BE2C (cell line): ENCODE results near the gene TTF2. TPM values are rescaled to one million over a fixed set of nuclear protein-coding genes. Genes with fewer than 3 reads are reported as not detected.

ENCODE experiments used
- DNase-seq: peaks from one replicate; pipeline ENCODE4 v3.0.0-alpha.2; 2020
- H3K27me3 ChIP-seq: fragments of 250-450 bp; sonication (Bioruptor Pico); 2 replicates; pipeline ENCODE4 v1.5.1; 2020; ENCODE audit warnings: mild to moderate bottlenecking
- H3K36me3 ChIP-seq: fragments of 250-450 bp; sonication (Bioruptor Pico); 2 replicates; pipeline ENCODE4 v1.5.1; 2020; ENCODE audit warnings: mild to moderate bottlenecking
- H3K4me1 ChIP-seq: fragments of 250-450 bp; sonication (Bioruptor Pico); 2 replicates; pipeline ENCODE4 v1.5.1; 2020
- H3K4me3 ChIP-seq: 2 replicates; pipeline ENCODE4 v1.5.1; 2011; ENCODE audit warnings: low read depth, low read length
- H3K9me3 ChIP-seq: fragments of 250-450 bp; sonication (Bioruptor Pico); 2 replicates; pipeline ENCODE4 v1.5.1; 2020
- polyA plus RNA-seq: library from polyadenylated mRNA; unstranded; fragments of >200 nt; gene quantifications from one replicate; pipeline ENCODE4 v1.2.1, GENCODE V29; 2012; ENCODE audit warnings: low read depth, missing spikeins; ENCODE audit not compliant: insufficient read length, insufficient read depth
- TF ChIP-seq, protein P1 (sequence below): IDR thresholded peaks from 2 replicates; pipeline ENCODE4 v1.5.1; 2012; ENCODE audit warnings: mild to moderate bottlenecking, low read depth, low read length

The TTF2 gene
- polyA plus RNA-seq, result 0.91 TPM

DNA sequence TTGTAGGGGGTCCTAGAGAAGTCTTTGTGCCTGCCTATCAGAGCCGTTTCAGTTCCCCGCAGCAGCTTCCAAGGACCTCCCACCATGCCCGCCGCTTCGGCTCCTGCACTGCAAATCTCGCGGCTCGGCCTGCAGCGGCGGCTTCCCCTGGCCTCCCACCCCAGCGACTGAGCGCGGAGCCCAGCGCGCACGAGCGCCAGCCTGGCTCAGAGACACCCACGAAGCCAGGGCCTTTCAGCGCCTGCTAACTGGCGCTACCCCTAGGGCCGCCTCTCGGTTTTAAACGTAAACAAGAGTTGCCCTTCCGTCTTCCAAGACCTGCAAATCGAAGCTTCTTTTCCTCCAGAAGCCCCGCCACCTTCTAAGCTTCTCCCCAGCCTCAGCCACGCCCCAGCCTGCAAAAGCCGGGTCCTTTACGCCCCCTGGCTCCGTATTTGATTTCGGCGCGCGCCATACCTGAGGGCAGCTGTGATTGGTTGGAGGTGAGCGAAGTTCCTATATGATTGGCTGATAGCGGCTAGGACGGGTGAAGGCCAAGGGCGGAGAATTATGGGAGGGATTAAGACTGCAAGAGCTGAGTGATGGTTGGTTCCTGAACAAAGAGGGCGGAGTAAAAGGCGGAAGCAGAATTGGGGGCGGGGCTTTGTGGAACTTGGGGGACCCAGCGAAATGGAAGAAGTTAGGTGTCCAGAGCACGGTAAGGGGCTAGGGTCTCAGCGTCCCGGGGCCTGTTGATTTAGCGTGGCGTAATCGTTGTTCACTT is at the start of gene TTF2:
Gene TTF2 (plus strand): TSS at position 649 of the 763 bp plus-strand sequence. CDS start 21 bp downstream, at position 670.
- Histone ChIP-seq H3K4me3 (peak within 1 kb of the TSS; percentile 89), H3K4me1 (no peaks in the 10 kb centered on the region), H3K9me3 (no peaks in the 10 kb centered on the region), H3K27me3 (no peaks in the 10 kb centered on the region), H3K36me3 (no peaks in the 10 kb centered on the region)
- TF ChIP-seq, protein P1, sequence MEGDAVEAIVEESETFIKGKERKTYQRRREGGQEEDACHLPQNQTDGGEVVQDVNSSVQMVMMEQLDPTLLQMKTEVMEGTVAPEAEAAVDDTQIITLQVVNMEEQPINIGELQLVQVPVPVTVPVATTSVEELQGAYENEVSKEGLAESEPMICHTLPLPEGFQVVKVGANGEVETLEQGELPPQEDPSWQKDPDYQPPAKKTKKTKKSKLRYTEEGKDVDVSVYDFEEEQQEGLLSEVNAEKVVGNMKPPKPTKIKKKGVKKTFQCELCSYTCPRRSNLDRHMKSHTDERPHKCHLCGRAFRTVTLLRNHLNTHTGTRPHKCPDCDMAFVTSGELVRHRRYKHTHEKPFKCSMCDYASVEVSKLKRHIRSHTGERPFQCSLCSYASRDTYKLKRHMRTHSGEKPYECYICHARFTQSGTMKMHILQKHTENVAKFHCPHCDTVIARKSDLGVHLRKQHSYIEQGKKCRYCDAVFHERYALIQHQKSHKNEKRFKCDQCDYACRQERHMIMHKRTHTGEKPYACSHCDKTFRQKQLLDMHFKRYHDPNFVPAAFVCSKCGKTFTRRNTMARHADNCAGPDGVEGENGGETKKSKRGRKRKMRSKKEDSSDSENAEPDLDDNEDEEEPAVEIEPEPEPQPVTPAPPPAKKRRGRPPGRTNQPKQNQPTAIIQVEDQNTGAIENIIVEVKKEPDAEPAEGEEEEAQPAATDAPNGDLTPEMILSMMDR, result peak; percentile 41
- DNase-seq, result peak; percentile 95

DNA sequence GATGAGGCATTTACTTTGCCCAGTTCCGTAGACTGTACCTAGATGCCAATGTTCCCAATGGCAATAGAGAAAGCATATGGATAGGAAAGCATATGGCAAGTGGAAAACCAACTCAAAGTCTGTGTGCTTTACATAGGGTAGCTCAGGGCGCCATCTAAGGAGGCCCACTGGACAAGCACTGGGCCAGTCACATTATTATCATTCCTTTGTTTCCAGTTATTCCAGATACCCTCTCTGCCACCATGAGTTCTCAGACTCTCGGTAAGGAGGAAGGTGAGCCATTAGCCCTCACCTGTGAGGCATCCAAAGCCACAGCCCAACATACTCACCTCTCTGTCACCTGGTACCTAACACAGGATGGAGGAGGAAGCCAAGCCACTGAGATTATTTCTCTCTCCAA is 48.8 kb upstream of the TTF2 start:
- Histone ChIP-seq H3K4me1 (no peaks in the 10 kb centered on the region), H3K27me3 (no peaks in the 10 kb centered on the region), H3K9me3 (no peaks in the 10 kb centered on the region), H3K36me3 (no peaks in the 10 kb centered on the region), H3K4me3 (no peak overlapping the region)
- TF ChIP-seq, protein P1, result no peak
- DNase-seq, result no peak

DNA sequence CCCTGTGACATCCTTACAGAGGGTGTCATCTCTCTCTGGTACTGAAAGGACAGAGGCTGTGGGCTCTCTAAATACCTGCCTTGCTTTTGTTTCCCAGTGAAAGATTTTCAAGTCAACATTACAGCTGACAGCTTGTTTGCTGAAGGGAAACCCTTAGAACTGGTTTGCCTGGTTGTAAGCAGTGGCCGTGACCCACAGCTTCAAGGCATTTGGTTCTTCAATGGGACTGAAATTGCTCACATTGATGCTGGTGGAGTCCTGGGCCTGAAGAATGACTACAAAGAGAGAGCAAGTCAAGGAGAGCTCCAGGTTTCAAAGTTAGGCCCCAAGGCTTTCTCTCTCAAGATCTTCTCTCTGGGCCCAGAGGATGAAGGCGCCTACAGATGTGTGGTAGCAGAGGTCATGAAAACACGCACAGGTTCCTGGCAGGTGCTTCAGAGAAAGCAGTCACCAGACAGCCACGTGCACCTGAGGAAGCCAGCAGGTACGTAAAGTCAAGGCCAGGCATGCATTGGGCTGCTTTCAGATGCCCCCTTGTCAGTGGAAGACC is 46.7 kb upstream of the TTF2 start:
- TF ChIP-seq, protein P1, result no peak
- no peaks in the 10 kb centered on the region for H3K4me1 ChIP-seq
- DNase-seq, result no peak
- no peaks in the 10 kb centered on the region for H3K27me3 ChIP-seq
- no peaks in the 10 kb centered on the region for H3K9me3 ChIP-seq
- no peak overlapping the region for H3K4me3 ChIP-seq
- no peaks in the 10 kb centered on the region for H3K36me3 ChIP-seq

DNA sequence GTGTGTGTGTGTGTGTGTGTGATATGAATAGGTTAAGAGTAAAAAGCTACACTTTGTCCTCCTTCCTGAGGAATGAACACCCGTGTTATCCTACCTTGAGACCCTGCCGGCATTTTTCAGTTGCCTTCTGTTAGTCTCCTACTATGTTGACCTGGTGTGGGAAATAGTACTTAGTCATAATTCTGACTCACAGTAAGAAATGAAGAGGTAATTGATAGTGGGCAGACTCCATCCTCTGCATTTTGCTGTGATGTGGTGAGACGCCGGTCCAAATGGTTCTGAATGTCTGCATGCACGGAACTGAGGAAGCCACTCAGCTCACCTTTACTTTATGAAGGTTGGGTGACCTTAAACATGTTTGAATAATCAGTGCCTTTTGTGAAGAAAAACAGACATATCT is 45.9 kb upstream of the TTF2 start:
- TF ChIP-seq, protein P1, result no peak
- Histone ChIP-seq H3K36me3 (no peaks in the 10 kb centered on the region), H3K9me3 (no peaks in the 10 kb centered on the region), H3K4me1 (no peaks in the 10 kb centered on the region), H3K4me3 (no peak overlapping the region), H3K27me3 (no peaks in the 10 kb centered on the region)
- no peak for DNase-seq

DNA sequence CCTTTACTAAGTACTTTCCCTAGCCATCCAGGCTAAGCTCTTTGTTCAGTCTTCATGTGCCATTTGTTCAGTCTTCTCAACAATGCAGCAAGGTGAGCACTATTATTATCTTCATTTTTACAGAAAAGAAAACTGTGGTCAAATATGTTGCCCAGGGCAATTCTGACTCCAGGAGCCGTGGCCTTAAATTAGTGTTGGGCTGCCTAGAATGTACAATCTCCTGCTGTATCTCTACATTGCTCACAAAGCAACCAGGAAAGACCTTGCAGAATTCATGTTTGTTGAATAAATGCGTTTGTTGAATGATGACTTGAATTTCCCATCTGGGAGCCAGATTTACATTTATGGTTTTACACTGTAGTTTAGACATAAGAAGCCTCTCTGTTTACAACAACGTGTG is 44.4 kb upstream of the TTF2 start:
- Histone ChIP-seq H3K4me3 (no peak overlapping the region), H3K4me1 (no peaks in the 10 kb centered on the region), H3K9me3 (no peaks in the 10 kb centered on the region), H3K27me3 (no peaks in the 10 kb centered on the region), H3K36me3 (no peaks in the 10 kb centered on the region)
- TF ChIP-seq, protein P1, result no peak
- DNase-seq, result no peak

DNA sequence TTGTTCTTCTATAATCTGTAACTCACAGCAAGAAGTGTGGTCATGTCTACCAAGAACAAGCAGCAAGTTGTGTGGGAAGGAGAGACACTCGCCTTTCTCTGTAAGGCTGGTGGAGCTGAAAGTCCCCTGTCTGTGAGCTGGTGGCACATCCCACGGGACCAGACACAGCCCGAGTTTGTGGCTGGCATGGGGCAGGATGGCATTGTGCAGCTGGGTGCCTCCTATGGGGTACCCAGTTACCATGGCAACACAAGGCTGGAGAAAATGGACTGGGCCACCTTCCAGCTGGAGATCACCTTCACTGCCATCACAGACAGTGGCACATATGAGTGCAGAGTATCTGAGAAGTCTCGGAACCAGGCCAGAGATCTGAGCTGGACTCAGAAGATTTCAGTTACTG is 43.1 kb upstream of the TTF2 start:
- no peak for DNase-seq
- Histone ChIP-seq H3K36me3 (no peaks in the 10 kb centered on the region), H3K27me3 (no peaks in the 10 kb centered on the region), H3K9me3 (no peaks in the 10 kb centered on the region), H3K4me1 (no peaks in the 10 kb centered on the region), H3K4me3 (no peak overlapping the region)
- TF ChIP-seq, protein P1, result no peak
